Tibial nerve (tissue), 3 donors: ENCODE results near the gene TPCN1.

Experiments
- CTCF ChIP-seq, 5 experiments: fragments of 200-600 bp in 3 of 5; fragments of 450-650 bp in 2 of 5; sonication (generic) in 3 of 5; IDR thresholded peaks; one replicate each; pipeline ENCODE4 v1.5.1; 2016 to 2019; ENCODE audit warnings: antibody characterized with exemption in 5 of 5, mild to moderate bottlenecking in 3 of 5, moderate library complexity in 2 of 5
- POLR2A ChIP-seq, 2 donors: fragments of 450-650 bp; IDR thresholded peaks; one replicate each; pipeline ENCODE4 v1.6.1; 2017; ENCODE audit warnings: antibody characterized with exemption in 2 of 2, mild to moderate bottlenecking in 2 of 2, moderate library complexity in 2 of 2

GRCh38 chr12:113236539-113237399 lies 15.5 kb downstream of the TPCN1 start:
- TF ChIP-seq CTCF (IDR thresholded peaks at IDR 0.05) = no peak
- no peak for TF ChIP-seq POLR2A (IDR thresholded peaks at IDR 0.05)
